SK-N-SH treated with all-trans-retinoic acid at 6 μM for 48 hours (cell line): ENCODE results near the gene RSKR.
"Not testable (repeated sequence)": the region's sequence is repeated elsewhere in the genome, so short reads cannot be mapped to it uniquely, and the experiment has no call there.

Experiments
- ARNTL ChIP-seq: fragments of 450-650 bp; formaldehyde crosslinking; IDR thresholded peaks from 2 replicates; pipeline ENCODE4 v1.5.0; 2020; ENCODE audit warnings: low read depth, mild to moderate bottlenecking, moderate library complexity, borderline replicate concordance
- TCF4 ChIP-seq: fragments of 250-450 bp; sonication (Bioruptor Pico); IDR thresholded peaks from 2 replicates; pipeline ENCODE4 v1.8.0; 2021; ENCODE audit warnings: mild to moderate bottlenecking, moderate library complexity, borderline replicate concordance

GRCh38 chr17:28576016-28576415 is 38.0 kb downstream of the RSKR start:
- not testable (repeated sequence) for TF ChIP-seq ARNTL, TCF4
